HG02943 (cell line): ENCODE measurements around the gene GLRX.
"Not testable (repeated sequence)": the region's sequence is repeated elsewhere in the genome, so short reads cannot be mapped to it uniquely, and the experiment has no call there.

Experiments
- ATAC-seq: cut with Tn5 transposase; IDR thresholded peaks from one replicate; pipeline ENCODE4 v1.9.1; 2021; ENCODE audit warnings: mild to moderate bottlenecking, low read depth, moderate library complexity; ENCODE audit not compliant: unreplicated experiment

The GLRX gene

DNA sequence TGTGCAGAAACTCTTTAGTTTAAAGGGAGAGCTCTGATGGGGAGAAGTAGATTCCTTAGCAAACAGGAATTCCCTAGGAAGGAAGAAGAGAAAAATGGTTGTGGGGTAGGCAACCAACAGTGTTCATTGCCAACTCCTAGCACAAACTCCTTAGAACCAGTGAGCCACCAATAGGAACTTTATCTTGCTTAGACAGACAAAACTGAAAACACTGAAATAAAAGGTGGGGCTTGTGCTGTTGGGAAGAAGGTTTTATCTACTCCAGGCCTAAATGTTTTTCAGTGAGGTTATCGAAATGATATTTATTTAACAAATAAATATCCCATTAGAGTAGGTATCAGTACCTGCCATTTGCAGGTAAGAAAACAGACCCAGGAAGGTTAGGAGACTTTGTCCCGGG is 7.7 kb upstream of the GLRX start:
- ATAC-seq = no peak

- ATAC-seq = no peak
Observed at GRCh38 chr5:95827892-95828246, 5.3 kb upstream of the GLRX start.

DNA sequence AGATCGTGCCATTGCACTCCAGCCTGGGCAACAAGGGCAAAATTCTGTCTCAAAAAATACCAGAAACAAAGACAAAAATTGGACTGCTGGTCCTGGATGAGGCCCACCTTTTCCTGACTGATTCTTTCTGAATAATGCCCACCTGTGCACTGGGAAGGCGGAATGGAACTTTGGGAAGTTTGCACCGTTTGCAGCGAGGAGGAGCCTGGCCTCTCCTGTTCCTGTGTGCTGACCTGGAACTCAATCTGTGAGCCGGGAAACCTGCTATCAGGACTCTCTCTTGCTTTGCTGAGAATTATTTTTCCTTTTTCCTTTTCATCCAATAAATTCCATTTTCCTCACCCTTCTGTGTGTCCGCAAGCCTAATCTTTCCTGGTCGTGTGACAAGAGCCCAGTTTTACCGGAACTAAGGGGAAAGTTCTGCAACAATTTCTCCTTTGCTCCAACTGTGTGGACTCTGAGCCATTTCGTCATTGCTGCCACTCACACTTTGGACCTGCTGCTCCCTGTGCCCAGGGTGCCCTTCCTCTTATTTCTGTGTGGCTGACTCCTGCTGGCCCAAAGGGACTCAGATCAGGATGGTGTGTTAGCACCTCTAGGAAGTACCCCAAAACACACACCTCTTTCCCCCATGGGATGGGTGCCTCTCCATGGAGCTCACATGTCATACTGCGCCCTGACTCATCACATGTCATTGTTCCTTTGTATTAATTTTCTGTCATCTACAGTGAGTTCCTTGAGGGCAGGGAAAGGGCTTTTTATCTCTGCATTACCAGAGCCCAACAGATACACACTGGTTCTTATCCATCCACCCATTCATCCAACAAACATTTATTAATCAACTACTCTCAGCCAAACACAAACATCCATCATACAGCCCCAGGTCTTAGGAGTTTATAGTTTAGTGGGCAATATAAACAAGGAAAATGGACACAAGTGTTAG is 4.7 kb upstream of the GLRX start:
- ATAC-seq = no peak

DNA sequence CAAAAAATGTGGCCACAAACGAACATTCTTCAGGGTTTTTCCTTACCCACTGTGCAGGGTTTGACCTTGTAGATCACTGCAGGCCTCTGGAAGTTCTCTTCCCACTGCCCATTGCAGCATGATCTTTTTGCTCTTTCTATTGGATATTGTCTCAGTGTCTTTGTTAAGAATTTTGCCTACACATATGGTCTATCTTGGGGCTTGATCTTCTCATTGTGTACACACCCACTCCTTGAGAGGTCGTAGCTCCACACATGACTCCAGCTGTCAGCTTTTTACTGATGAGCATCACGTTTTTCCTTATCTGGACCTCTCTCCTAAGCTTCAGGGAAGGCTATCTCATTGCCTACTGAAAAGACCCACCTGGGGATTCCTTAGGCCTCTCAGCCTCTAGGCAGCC is 3.0 kb upstream of the GLRX start:
- ATAC-seq = no peak

GRCh38 chr5:95824747-95825146 is 2.2 kb upstream of the GLRX start:
- ATAC-seq = no peak

- ATAC-seq = peak; percentile 46
Observed at GRCh38 chr5:95823738-95824609, 1.4 kb upstream of the GLRX start.

DNA sequence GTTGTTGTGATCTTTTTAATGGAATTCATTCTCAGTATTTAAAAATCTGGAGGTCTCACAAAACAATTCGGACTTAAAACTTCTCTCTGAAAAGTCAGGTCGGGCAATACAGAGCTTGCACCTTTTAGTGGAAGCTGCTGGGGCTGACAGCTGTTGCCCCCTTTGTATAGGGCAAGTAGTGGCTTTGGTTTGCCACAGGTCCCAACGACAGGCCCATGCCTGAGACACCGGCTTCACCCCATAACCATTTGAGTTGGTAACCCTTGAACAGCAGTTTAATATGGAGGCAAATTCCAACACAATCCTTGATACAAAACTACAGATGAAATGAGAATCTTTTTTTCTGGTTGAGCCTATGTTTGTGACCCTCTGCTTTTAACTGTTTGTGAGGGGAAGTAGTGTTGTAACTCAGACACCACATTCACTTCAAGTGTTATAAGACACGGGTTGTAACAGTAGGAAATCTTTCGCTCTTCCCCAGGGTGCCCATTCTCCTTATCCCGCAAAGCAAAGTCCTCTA is 752 bp upstream of the GLRX start:
- ATAC-seq = no peak

DNA sequence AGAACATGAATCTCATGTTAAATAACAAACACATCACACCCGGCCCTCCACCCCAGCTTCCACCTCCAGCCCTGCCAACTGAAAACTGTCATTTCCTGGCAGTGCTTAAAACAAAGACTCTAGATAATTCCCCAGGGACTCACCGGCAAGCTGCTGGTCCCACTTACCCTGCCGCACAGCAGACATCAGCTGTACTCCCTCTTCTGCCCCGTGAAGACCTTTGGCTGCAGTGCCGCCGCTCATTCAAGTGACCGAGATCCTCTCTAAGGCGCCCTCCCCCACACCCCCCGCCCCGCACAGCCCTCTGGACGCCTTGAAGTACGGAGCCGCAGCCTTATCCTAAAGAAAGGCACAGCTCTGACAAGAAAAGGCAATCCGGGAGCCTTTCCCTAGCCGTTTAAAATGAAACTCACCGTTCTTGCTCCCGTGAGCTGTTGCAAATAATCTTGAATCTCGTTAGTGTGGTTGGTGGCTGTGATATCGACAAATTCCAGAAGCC is 434 bp downstream of the GLRX start:
- ATAC-seq = peak; percentile 39

GRCh38 chr5:95821110-95822021 is 1.2 kb downstream of the GLRX start:
- no peak for ATAC-seq

- ATAC-seq = no peak
Observed at GRCh38 chr5:95818181-95819147, 4.1 kb downstream of the GLRX start.

DNA sequence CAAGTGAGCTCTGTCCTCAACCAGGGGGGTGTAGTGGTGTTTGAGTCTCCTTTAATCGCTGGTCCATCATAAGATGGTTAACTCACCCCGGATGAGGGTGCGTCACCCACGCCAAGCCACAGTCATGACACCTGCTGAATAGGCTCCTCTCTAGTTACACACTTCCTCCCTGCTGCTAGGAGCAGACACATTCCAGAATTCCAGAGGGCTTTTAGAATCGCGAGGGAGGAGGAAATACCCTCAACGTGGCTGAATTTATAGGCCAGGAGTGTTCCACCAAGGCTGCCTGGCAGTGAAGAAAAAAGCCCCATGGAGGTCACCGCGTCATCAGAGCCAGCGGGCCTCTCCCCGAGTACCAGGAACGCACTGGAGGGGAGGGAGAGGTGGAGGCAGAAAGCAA is 5.1 kb downstream of the GLRX start:
- no peak for ATAC-seq

DNA sequence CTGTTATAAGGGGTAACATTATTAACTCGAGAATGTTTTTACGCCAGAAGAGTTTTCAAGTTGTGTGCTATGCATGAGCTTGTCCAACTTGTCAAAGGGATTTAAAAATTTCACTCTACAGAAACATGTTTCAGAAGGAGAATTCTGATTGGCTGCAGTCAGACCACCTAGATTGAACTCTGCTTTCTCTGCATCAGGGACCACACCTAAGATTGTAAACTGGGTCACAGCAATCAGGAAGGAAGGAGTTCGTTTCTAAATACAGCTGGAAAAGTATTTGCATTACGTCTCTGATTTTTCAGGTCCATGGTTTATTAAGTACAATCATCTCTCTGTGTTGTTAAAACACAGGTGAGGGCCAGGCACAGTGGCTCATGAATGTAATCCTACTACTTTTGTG is 5.8 kb downstream of the GLRX start:
- ATAC-seq = no peak

GRCh38 chr5:95816341-95816740 is 6.2 kb downstream of the GLRX start:
- no peak for ATAC-seq

DNA sequence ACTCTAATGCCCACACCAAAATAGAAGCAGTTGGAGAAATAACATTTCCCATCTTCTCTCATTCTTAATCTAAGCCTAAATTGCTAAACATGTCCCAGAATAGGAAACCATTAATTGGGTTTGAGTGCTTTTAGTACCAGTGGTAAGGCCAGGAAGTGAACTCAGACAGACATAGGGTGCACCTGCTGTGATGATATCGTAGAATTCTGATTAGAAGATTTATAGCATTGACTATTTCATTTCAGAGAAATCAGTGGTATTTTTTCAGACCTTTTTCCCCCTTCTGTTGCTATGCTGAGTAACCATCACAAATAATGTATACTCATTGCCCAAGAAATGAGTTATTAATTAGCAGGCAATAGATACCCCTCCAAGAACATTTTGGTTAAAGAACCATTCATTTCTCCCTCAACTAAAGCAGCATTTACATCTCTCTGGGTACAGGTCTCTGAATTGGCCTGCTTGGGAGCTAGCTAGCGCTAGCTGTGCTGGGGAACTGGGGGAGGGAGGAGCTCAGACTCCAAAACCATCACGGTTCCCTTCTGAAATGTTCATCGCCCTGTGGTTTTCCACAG is 7.3 kb downstream of the GLRX start:
- no peak for ATAC-seq

DNA sequence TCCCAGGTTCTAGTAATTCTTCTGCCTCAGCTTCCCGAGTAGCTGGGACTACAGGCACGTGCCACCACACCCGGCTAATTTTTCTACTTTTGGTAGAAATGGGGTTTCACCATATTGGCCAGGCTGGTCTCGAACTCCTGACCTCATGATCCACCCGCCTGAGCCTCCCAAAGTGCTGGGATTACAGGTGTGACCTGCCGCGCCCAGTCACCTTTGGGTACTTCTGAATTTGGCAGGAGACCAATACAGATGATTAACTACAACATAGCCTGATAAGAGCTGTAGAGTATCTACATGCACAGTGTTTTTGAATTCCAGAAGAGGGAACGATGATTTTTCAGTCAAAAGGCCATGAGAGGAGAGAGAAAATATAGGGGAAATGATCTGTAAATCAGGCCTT is 9.5 kb downstream of the GLRX start:
- not testable (repeated sequence) for ATAC-seq

DNA sequence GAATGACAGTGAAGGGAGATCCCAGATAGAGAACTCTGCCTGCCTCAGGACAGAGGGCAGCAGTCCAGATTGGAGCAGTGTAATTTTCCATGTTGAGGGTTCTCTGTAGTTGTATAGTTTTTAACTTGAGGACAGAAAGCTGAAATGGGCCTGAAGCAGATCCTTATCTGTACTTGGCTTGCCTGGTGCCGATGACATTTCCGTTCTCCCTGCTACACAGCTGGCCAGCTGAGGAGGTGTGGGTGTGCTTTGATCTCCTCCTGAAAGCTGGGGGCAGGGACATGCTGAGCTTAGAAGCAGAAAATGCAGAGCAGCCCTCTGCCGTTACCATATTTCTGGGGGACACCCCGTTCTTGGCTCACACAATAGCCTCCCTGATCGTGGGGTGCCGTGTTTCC is 10.5 kb downstream of the GLRX start:
- ATAC-seq = no peak

DNA sequence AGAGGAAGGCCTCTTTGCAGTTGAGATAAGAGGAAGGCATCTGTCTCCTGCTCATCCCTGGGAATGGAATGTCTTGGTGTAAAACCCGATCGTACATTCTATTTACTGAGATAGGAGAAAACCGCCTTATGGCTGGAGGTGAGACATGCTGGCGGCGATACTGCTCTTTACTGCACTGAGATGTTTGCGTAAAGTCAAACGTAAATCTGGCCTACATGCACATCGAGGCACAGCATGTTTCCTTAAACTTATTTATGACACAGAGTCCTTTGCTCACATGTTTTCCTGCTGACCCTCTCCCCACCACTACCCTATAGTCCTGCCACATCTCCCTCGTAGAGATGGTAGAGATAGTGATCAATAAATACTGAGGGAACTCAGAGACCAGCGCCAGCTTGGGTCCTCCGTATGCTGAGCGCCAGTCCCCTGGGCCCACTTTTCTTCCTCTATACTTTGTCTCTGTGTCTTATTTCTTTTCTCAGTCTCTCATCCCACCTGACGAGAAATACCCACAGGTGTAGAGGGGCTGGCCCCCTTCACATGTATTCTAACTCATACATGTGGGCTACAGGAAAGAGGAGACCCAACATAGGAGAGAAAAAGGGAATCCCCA is 11.0 kb downstream of the GLRX start:
- ATAC-seq = not testable (repeated sequence)

DNA sequence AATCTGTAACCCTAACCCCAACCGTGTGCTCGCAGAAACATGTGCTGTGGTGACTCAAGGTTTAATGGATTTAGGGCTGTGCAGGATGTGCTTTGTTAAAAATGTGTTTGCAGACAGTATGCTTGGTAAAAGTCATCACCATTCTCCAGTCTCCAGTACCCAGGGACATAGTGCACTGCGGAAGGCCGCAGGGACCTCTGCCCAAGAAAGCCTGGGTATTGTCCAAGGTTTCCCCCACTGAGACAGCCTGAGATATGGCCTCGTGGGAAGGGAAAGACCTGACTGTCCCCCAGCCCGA is 11.5 kb downstream of the GLRX start:
- ATAC-seq = not testable (repeated sequence)
